ENCODE measurements around the gene SLC6A6.

DNA sequence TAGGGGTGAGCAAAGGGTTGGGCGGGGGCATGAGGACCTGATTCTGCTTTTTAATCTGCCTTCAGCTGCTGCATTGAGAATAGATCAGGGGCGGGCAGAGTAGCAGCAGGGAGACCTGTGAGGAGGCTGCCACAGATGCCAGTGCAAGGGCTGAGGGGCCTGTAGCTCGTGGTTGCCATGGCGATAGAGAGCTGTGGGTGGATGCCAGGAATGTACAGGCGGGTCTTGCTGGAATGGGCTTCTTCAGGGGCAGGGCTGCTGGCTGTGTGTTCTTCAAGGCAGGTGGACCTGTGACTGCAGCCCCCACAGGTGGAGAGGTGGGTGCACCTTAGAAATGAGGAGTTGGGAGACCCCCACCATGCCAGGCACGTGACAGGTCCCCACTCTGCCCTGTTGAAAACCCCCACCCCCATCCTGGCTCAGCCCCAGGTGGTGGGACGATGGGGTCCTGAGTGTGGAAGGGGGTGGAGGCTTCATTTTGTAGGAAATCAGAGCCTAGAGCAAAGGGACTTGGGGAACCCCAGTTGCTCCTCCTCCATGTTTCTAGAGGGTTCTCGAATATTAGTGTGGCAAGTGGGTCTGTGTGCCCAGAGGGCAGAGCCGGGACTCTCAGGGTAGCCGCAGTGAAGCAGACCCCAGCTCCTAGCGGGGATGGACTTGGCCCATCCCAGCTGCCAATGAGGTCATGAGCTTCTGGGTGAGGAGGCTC is 38.3 kb downstream of the SLC6A6 start:
- TF ChIP-seq, protein P1, sequence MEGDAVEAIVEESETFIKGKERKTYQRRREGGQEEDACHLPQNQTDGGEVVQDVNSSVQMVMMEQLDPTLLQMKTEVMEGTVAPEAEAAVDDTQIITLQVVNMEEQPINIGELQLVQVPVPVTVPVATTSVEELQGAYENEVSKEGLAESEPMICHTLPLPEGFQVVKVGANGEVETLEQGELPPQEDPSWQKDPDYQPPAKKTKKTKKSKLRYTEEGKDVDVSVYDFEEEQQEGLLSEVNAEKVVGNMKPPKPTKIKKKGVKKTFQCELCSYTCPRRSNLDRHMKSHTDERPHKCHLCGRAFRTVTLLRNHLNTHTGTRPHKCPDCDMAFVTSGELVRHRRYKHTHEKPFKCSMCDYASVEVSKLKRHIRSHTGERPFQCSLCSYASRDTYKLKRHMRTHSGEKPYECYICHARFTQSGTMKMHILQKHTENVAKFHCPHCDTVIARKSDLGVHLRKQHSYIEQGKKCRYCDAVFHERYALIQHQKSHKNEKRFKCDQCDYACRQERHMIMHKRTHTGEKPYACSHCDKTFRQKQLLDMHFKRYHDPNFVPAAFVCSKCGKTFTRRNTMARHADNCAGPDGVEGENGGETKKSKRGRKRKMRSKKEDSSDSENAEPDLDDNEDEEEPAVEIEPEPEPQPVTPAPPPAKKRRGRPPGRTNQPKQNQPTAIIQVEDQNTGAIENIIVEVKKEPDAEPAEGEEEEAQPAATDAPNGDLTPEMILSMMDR (IDR thresholded peaks at IDR 0.05), result no peak
- no peak for TF ChIP-seq EZH2 (IDR thresholded peaks at IDR 0.05)

All from neural progenitor cell (in vitro differentiated cells).